K562 (cell line): Measurements from ENCODE around the gene LARP7. TPM values are rescaled to one million over a fixed set of nuclear protein-coding genes. Genes with fewer than 3 reads are reported as not detected.

Experiments used
- ADNP ChIP-seq: fragments of 200-800 bp; sonication (Bioruptor generic); IDR thresholded peaks from 2 replicates; pipeline ENCODE4 v1.6.1; 2016; ENCODE audit warnings: missing genetic modification characterization, missing compliant biosample characterization
- ARHGAP35 ChIP-seq: fragments of 450-650 bp; IDR thresholded peaks from 2 replicates; pipeline ENCODE4 v1.6.1; 2018; ENCODE audit not compliant: partially characterized antibody
- CEBPG ChIP-seq, 3 experiments: fragments of 200-800 bp in 1 of 3; sonication (Bioruptor generic) in 1 of 3; sonication (generic) in 1 of 3; formaldehyde crosslinking in 1 of 3; IDR thresholded peaks in 2 of 3; conservative IDR thresholded peaks in 1 of 3; 2 replicates each; pipeline versions ENCODE4 v1.6.1 to v1.8.0; 2016 to 2022; ENCODE audit warnings: missing compliant biosample characterization in 2 of 3, missing genetic modification characterization in 2 of 3, mild to moderate bottlenecking in 1 of 3, missing genetic modification reagents in 1 of 3
- CREM ChIP-seq: IDR thresholded peaks from 2 replicates; pipeline ENCODE4 v1.6.1; 2014; ENCODE audit warnings: antibody characterized with exemption, low read depth
- EGR1 ChIP-seq: fragments of 450-650 bp; conservative IDR thresholded peaks from 2 replicates; pipeline ENCODE4 v1.6.1; 2017; ENCODE audit warnings: mild to moderate bottlenecking
- L3MBTL2 ChIP-seq: fragments of 450-650 bp; IDR thresholded peaks from 2 replicates; pipeline ENCODE4 v1.6.1; 2016; ENCODE audit warnings: mild to moderate bottlenecking, moderate library complexity
- MCM5 ChIP-seq: fragments of 450-650 bp; IDR thresholded peaks from 2 replicates; pipeline ENCODE4 v1.6.1; 2016; ENCODE audit warnings: low read depth
- MYC ChIP-seq, 2 experiments: fragments of 250-450 bp in 1 of 2; sonication (Bioruptor Pico) in 1 of 2; IDR thresholded peaks; 2 replicates each; pipeline versions ENCODE4 v1.5.1 to v1.6.1; 2012 to 2021; ENCODE audit warnings: low read depth in 2 of 2, borderline replicate concordance in 1 of 2, improper control_type of control experiment in 1 of 2, low read length in 1 of 2, mild to moderate bottlenecking in 1 of 2, moderate library complexity in 1 of 2
- POLR3G ChIP-seq: IDR thresholded peaks from 2 replicates; pipeline ENCODE4 v1.6.1; 2011; ENCODE audit not compliant: insufficient read length, insufficient replicate concordance; ENCODE audit errors: extremely low read depth
- PRMT5 ChIP-seq: sonication (generic); formaldehyde crosslinking; IDR thresholded peaks from 2 replicates; pipeline ENCODE4 v1.5.0; 2020; ENCODE audit warnings: missing genetic modification reagents
- RHOXF2B ChIP-seq: fragments of 250-450 bp; sonication (Bioruptor Pico); conservative IDR thresholded peaks from 2 replicates; pipeline ENCODE4 v1.5.1; 2021
- SRF ChIP-seq, 2 experiments: fragments of 250-450, 450-650 bp in 1 of 2; sonication (Bioruptor Pico) in 1 of 2; sonication (generic) in 1 of 2; formaldehyde crosslinking; IDR thresholded peaks; 2 replicates each; pipeline versions ENCODE4 v1.5.0 to v1.5.1; 2020 to 2022; ENCODE audit warnings: mild to moderate bottlenecking in 1 of 2, missing genetic modification reagents in 1 of 2
- TAF1 ChIP-seq: IDR thresholded peaks from 2 replicates; pipeline ENCODE4 v1.6.1; 2011; ENCODE audit warnings: mild to moderate bottlenecking, low read length, moderate library complexity; ENCODE audit not compliant: insufficient read depth, control insufficient read depth, severe bottlenecking; ENCODE audit errors: extremely low read depth
- TCF7L2 ChIP-seq: fragments of 150-350 bp; IDR thresholded peaks from 2 replicates; pipeline ENCODE4 v1.6.1; 2016; ENCODE audit warnings: low read depth, mild to moderate bottlenecking, low read length, moderate library complexity
- ZNF12 ChIP-seq: sonication (generic); formaldehyde crosslinking; IDR thresholded peaks from 2 replicates; pipeline ENCODE4 v1.4.0; 2020; ENCODE audit warnings: mild to moderate bottlenecking, missing genetic modification reagents
- ZNF263 ChIP-seq: sonication (generic); formaldehyde crosslinking; IDR thresholded peaks from 2 replicates; pipeline ENCODE4 v1.8.0; 2022; ENCODE audit warnings: mild to moderate bottlenecking, missing genetic modification reagents, borderline replicate concordance
- polyA plus RNA-seq, 8 experiments: library from polyadenylated mRNA; depleted of rRNA in 4 of 8; stranded (reverse) in 5 of 8; unstranded in 3 of 8; fragments of >200 nt; fragmentation: Nextera tagmentation in 2 of 8; fragmentation: Illumina TruSeq in 1 of 8; extraction: Ambion mirVana in 2 of 8; extraction: Trizol in 1 of 8; gene quantifications; 2 replicates each; pipeline versions ENCODE4 v1.2.1 to v1.2.3, GENCODE V29; 2011 to 2014; ENCODE audit warnings: inconsistent platforms in 1 of 8, missing spikeins in 1 of 8
- total RNA-seq, 7 experiments: library from RNA; depleted of rRNA in 6 of 7; stranded (reverse); fragments of >200 nt in 6 of 7; fragmentation: Illumina TruSeq in 2 of 7; extraction: Trizol in 2 of 7; gene quantifications; 2 replicates each; pipeline versions ENCODE4 v1.2.1 to v1.2.3, GENCODE V29; 2011 to 2021; ENCODE audit warnings: low replicate concordance in 1 of 7
- TF ChIP-seq, protein P1 (sequence below): fragments of 250-450 bp; sonication (Bioruptor Pico); IDR thresholded peaks from 2 replicates; pipeline ENCODE4 v1.8.0; 2021; ENCODE audit warnings: moderate library complexity, mild to moderate bottlenecking, inconsistent platforms
- TF ChIP-seq, protein P2 (sequence below): fragments of 450-650 bp; IDR thresholded peaks from 2 replicates; pipeline ENCODE4 v1.6.1; 2017; ENCODE audit warnings: antibody characterized with exemption, mild to moderate bottlenecking
- TF ChIP-seq, protein P3 (sequence below): fragments of 450-650 bp; formaldehyde crosslinking; IDR thresholded peaks from 2 replicates; pipeline ENCODE4 v1.4.0; 2020; ENCODE audit warnings: mild to moderate bottlenecking
- TF ChIP-seq, protein P4 (sequence below): fragments of 250-450 bp; sonication (Bioruptor Pico); IDR thresholded peaks from 2 replicates; pipeline ENCODE4 v1.8.0; 2021; ENCODE audit warnings: moderate library complexity, mild to moderate bottlenecking, inconsistent platforms

The LARP7 gene
- total and polyA plus RNA-seq, 9 of the 15 experiments (the other 6 are each of a cell fraction or from before 2014, with no cell fraction given) = 30.1 to 76.9 (median 56.0) TPM

DNA sequence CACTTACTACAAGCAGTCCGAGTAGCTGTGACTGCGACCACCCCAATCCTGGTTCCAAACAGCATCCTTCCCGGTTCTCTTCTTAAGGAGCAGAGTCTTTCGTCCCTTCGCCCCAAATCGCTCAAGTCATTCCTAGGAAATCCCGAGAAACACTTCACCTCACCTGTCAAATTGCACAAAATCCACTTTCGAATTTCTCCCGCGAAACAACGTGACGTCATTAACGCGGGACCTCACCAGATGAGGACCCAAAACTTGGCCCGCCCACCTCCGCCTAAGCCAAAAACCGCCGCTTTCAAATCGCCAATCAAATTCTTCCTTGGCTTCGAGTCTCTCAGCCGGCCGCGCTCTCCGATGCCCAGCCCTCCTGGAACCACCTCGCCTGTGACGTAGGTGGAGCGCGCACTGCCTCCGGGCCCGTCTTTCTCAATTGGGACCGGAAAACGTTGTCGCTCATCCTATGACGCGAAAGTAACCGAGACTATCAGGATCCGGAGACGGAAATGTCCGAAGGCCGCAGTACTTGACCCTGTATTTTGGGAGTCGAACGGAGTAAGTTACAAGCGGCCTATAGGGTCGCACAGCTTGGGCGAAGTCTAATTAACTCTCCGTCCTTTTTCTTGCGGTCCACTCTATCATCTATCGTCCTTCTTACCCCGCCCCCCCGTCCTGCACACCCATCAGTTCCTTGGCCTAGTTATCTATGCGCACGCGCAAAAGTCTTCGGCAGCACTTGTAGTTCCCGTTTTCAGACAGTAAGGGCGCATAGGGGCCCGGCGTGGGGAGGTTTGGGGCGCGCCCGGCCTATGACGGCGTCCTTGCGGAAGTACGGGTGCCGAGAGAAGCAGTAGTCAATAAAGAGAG, at the start of gene LARP7, which contains the start of gene ZGRF1 (continued):
- TF ChIP-seq MCM5 (no peak), ZNF12 (no peak), CREM (peak; percentile 98), CEBPG (CRISPR knock-in tag; IDR thresholded peaks at IDR 0.05) (peak; percentile 63), CEBPG (tag; conservative IDR thresholded peaks at IDR 0.05 in 1 of 2, IDR thresholded peaks at IDR 0.05 in 1 of 2) (peak in 1 of 2 experiments; percentile 20; a peak in 1 of 4 replicates), POLR3G (no peak), EGR1 (no peak), SRF (CRISPR knock-in tag; IDR thresholded peaks at IDR 0.05) (no peak), TCF7L2 (no peak), MYC (IDR thresholded peaks at IDR 0.05; ENCODE audit: low read depth, low read length) (peak; percentile 78), MYC (CRISPR knock-in tag; IDR thresholded peaks at IDR 0.05; ENCODE audit: borderline replicate concordance, low read depth) (no peak), ARHGAP35 (no peak), L3MBTL2 (peak; percentile 81), PRMT5 (no peak), ADNP (tag) (no peak), ZNF263 (CRISPR knock-in tag) (peak; percentile 30; the same call in 1 of the 2 replicates), RHOXF2B (no peak), TAF1 (peak; percentile 43)
- TF ChIP-seq, protein P1, sequence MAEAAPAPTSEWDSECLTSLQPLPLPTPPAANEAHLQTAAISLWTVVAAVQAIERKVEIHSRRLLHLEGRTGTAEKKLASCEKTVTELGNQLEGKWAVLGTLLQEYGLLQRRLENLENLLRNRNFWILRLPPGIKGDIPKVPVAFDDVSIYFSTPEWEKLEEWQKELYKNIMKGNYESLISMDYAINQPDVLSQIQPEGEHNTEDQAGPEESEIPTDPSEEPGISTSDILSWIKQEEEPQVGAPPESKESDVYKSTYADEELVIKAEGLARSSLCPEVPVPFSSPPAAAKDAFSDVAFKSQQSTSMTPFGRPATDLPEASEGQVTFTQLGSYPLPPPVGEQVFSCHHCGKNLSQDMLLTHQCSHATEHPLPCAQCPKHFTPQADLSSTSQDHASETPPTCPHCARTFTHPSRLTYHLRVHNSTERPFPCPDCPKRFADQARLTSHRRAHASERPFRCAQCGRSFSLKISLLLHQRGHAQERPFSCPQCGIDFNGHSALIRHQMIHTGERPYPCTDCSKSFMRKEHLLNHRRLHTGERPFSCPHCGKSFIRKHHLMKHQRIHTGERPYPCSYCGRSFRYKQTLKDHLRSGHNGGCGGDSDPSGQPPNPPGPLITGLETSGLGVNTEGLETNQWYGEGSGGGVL (CRISPR knock-in tag) = no peak
- TF ChIP-seq, protein P2, sequence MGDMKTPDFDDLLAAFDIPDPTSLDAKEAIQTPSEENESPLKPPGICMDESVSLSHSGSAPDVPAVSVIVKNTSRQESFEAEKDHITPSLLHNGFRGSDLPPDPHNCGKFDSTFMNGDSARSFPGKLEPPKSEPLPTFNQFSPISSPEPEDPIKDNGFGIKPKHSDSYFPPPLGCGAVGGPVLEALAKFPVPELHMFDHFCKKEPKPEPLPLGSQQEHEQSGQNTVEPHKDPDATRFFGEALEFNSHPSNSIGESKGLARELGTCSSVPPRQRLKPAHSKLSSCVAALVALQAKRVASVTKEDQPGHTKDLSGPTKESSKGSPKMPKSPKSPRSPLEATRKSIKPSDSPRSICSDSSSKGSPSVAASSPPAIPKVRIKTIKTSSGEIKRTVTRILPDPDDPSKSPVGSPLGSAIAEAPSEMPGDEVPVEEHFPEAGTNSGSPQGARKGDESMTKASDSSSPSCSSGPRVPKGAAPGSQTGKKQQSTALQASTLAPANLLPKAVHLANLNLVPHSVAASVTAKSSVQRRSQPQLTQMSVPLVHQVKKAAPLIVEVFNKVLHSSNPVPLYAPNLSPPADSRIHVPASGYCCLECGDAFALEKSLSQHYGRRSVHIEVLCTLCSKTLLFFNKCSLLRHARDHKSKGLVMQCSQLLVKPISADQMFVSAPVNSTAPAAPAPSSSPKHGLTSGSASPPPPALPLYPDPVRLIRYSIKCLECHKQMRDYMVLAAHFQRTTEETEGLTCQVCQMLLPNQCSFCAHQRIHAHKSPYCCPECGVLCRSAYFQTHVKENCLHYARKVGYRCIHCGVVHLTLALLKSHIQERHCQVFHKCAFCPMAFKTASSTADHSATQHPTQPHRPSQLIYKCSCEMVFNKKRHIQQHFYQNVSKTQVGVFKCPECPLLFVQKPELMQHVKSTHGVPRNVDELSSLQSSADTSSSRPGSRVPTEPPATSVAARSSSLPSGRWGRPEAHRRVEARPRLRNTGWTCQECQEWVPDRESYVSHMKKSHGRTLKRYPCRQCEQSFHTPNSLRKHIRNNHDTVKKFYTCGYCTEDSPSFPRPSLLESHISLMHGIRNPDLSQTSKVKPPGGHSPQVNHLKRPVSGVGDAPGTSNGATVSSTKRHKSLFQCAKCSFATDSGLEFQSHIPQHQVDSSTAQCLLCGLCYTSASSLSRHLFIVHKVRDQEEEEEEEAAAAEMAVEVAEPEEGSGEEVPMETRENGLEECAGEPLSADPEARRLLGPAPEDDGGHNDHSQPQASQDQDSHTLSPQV = no peak
- TF ChIP-seq, protein P3, sequence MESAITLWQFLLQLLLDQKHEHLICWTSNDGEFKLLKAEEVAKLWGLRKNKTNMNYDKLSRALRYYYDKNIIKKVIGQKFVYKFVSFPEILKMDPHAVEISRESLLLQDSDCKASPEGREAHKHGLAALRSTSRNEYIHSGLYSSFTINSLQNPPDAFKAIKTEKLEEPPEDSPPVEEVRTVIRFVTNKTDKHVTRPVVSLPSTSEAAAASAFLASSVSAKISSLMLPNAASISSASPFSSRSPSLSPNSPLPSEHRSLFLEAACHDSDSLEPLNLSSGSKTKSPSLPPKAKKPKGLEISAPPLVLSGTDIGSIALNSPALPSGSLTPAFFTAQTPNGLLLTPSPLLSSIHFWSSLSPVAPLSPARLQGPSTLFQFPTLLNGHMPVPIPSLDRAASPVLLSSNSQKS = no peak
- TF ChIP-seq, protein P4, sequence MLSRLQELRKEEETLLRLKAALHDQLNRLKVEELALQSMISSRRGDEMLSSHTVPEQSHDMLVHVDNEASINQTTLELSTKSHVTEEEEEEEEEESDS (CRISPR knock-in tag) = no peak
